ENCODE measurements around the gene TPO. TPM values are rescaled to one million over a fixed set of nuclear protein-coding genes. Genes with fewer than 3 reads are reported as not detected.

Gene TPO
- total RNA-seq, 1 donor from 2014 or later: not detected

GRCh38 chr2:1540481-1540880 is 127.2 kb downstream of the TPO start:
- H3K27me3 ChIP-seq (ENCODE audit: control insufficient read depth, insufficient read depth, low read length): no peaks in the 10 kb centered on the region
- H3K4me3 ChIP-seq (ENCODE audit: low read depth, low read length): no peak overlapping the region
- no peak for TF ChIP-seq CTCF (IDR thresholded peaks at IDR 0.05; ENCODE audit: insufficient read depth, low read length, severe bottlenecking)
- H3K36me3 ChIP-seq (ENCODE audit: control insufficient read depth, insufficient read depth, low read length): no peaks in the 10 kb centered on the region
- FAIRE-seq (no peak), DNase-seq (ENCODE audit: low read depth) (no peak)

GRCh38 chr2:1541040-1541439 is 127.8 kb downstream of the TPO start:
- no peaks in the 10 kb centered on the region for H3K36me3 ChIP-seq (ENCODE audit: control insufficient read depth, insufficient read depth, low read length)
- no peak for FAIRE-seq
- no peaks in the 10 kb centered on the region for H3K27me3 ChIP-seq (ENCODE audit: control insufficient read depth, insufficient read depth, low read length)
- no peak overlapping the region for H3K4me3 ChIP-seq (ENCODE audit: low read depth, low read length)
- TF ChIP-seq CTCF (IDR thresholded peaks at IDR 0.05; ENCODE audit: insufficient read depth, low read length, severe bottlenecking): no peak
- no peak for DNase-seq (ENCODE audit: low read depth)

GRCh38 chr2:1541819-1542475 is 128.7 kb downstream of the TPO start:
- no peak for FAIRE-seq
- H3K27me3 ChIP-seq (ENCODE audit: control insufficient read depth, insufficient read depth, low read length): no peaks in the 10 kb centered on the region
- no peak for TF ChIP-seq CTCF (IDR thresholded peaks at IDR 0.05; ENCODE audit: insufficient read depth, low read length, severe bottlenecking)

GRCh38 chr2:1542971-1543370 is 129.7 kb downstream of the TPO start:
- Histone ChIP-seq H3K27me3 (ENCODE audit: control insufficient read depth, insufficient read depth, low read length) (no peaks in the 10 kb centered on the region), H3K36me3 (ENCODE audit: control insufficient read depth, insufficient read depth, low read length) (no peaks in the 10 kb centered on the region), H3K4me3 (ENCODE audit: low read depth, low read length) (no peak overlapping the region)
- TF ChIP-seq CTCF (IDR thresholded peaks at IDR 0.05; ENCODE audit: insufficient read depth, low read length, severe bottlenecking): no peak
- no peak for FAIRE-seq
- no peak for DNase-seq (ENCODE audit: low read depth)

More at GRCh38 chr2:1541819-1542475, 128.7 kb downstream of the TPO start:
- no peak for DNase-seq (ENCODE audit: low read depth)
- Histone ChIP-seq H3K4me3 (ENCODE audit: low read depth, low read length) (no peak overlapping the region), H3K36me3 (ENCODE audit: control insufficient read depth, insufficient read depth, low read length) (no peaks in the 10 kb centered on the region)

GRCh38 chr2:1543776-1544477 is 130.7 kb downstream of the TPO start:
- no peaks in the 10 kb centered on the region for H3K27me3 ChIP-seq (ENCODE audit: control insufficient read depth, insufficient read depth, low read length)
- no peak overlapping the region for H3K4me3 ChIP-seq (ENCODE audit: low read depth, low read length)
- DNase-seq (ENCODE audit: low read depth) (no peak), FAIRE-seq (peak; percentile 60)
- no peak for TF ChIP-seq CTCF (IDR thresholded peaks at IDR 0.05; ENCODE audit: insufficient read depth, low read length, severe bottlenecking)
- no peaks in the 10 kb centered on the region for H3K36me3 ChIP-seq (ENCODE audit: control insufficient read depth, insufficient read depth, low read length)

All from bronchial epithelial cell (primary cell).